ENCODE results near the gene AREL1. TPM values are rescaled to one million over a fixed set of nuclear protein-coding genes. Genes with fewer than 3 reads are reported as not detected.

The AREL1 gene
- total RNA-seq, 1 donor from 2014 or later: 54.6 TPM

GRCh38 chr14:74650927-74651686 lies 61.8 kb downstream of the AREL1 start:
- Mint-ChIP-seq H3K27me3 (ENCODE audit: low read depth, unreplicated experiment) (no peaks in the 10 kb centered on the region), H3K4me3 (ENCODE audit: unreplicated experiment) (no peak overlapping the region), H3K36me3 (ENCODE audit: low read depth, unreplicated experiment) (peaks cover 24% of the 10 kb centered on the region), H3K4me1 (ENCODE audit: low read depth, unreplicated experiment) (peaks cover 53% of the 10 kb centered on the region), H3K27ac (ENCODE audit: unreplicated experiment) (no peak overlapping the region), H3K9me3 (ENCODE audit: unreplicated experiment) (no peaks in the 10 kb centered on the region)
- Histone ChIP-seq H3K36me3 (ENCODE audit: insufficient read depth, low read length) (peaks cover 6% of the 10 kb centered on the region), H3K79me2 (ENCODE audit: insufficient read depth, low read length) (no peaks in the 10 kb centered on the region), H3K4me1 (ENCODE audit: insufficient read depth, low read length) (peaks cover 26% of the 10 kb centered on the region), H3K27ac (ENCODE audit: low read depth, low read length) (no peak overlapping the region), H3K4me2 (ENCODE audit: low read length) (no peak overlapping the region), H3K4me3 (ENCODE audit: insufficient read depth, low read depth, low read length) (no peak overlapping the region), H3K27me3 (ENCODE audit: insufficient read depth, low read length) (no peaks in the 10 kb centered on the region), H3K9me3 (ENCODE audit: insufficient read depth, low read depth, low read length) (no peaks in the 10 kb centered on the region), H4K20me1 (ENCODE audit: insufficient read depth, low read length) (no peaks in the 10 kb centered on the region), H2AFZ (ENCODE audit: low read depth, low read length) (no peak overlapping the region), H3K9ac (ENCODE audit: low read length) (no peak overlapping the region)
- FAIRE-seq (no peak), DNase-seq (ENCODE audit: low read depth) (no peak)
- TF ChIP-seq EZH2 (IDR thresholded peaks at IDR 0.05; ENCODE audit: insufficient read depth, low read length): no peak
- no peak for TF ChIP-seq CTCF (IDR thresholded peaks at IDR 0.05; ENCODE audit: insufficient read depth, low read depth, low read length)

GRCh38 chr14:74649673-74650072 lies 63.2 kb downstream of the AREL1 start:
- Mint-ChIP-seq H3K4me3 (ENCODE audit: unreplicated experiment) (peak overlapping the region; percentile 15), H3K27me3 (ENCODE audit: low read depth, unreplicated experiment) (no peaks in the 10 kb centered on the region), H3K4me1 (ENCODE audit: low read depth, unreplicated experiment) (peaks cover 42% of the 10 kb centered on the region), H3K9me3 (ENCODE audit: unreplicated experiment) (no peaks in the 10 kb centered on the region), H3K36me3 (ENCODE audit: low read depth, unreplicated experiment) (peaks cover 23% of the 10 kb centered on the region), H3K27ac (ENCODE audit: unreplicated experiment) (peak overlapping the region; percentile 69)
- Histone ChIP-seq H3K4me2 (ENCODE audit: low read length) (no peak overlapping the region), H3K27me3 (ENCODE audit: insufficient read depth, low read length) (no peaks in the 10 kb centered on the region), H3K9ac (ENCODE audit: low read length) (no peak overlapping the region), H3K36me3 (ENCODE audit: insufficient read depth, low read length) (peaks cover 5% of the 10 kb centered on the region), H3K4me1 (ENCODE audit: insufficient read depth, low read length) (peaks cover 17% of the 10 kb centered on the region), H3K4me3 (ENCODE audit: insufficient read depth, low read depth, low read length) (no peak overlapping the region), H3K9me3 (ENCODE audit: insufficient read depth, low read depth, low read length) (no peaks in the 10 kb centered on the region), H2AFZ (ENCODE audit: low read depth, low read length) (no peak overlapping the region), H4K20me1 (ENCODE audit: insufficient read depth, low read length) (no peaks in the 10 kb centered on the region), H3K79me2 (ENCODE audit: insufficient read depth, low read length) (no peaks in the 10 kb centered on the region), H3K27ac (ENCODE audit: low read depth, low read length) (no peak overlapping the region)
- DNase-seq (ENCODE audit: low read depth): no peak
- peak; percentile 23 for FAIRE-seq
- TF ChIP-seq EZH2 (IDR thresholded peaks at IDR 0.05; ENCODE audit: insufficient read depth, low read length): no peak
- TF ChIP-seq CTCF (IDR thresholded peaks at IDR 0.05; ENCODE audit: insufficient read depth, low read depth, low read length): no peak

GRCh38 chr14:74649167-74649566 lies 63.7 kb downstream of the AREL1 start:
- peaks cover 18% of the 10 kb centered on the region for H3K36me3 Mint-ChIP-seq (ENCODE audit: low read depth, unreplicated experiment)
- TF ChIP-seq EZH2 (IDR thresholded peaks at IDR 0.05; ENCODE audit: insufficient read depth, low read length) (no peak), CTCF (IDR thresholded peaks at IDR 0.05; ENCODE audit: insufficient read depth, low read depth, low read length) (no peak)
- no peak for FAIRE-seq
- Histone ChIP-seq H3K27me3 (ENCODE audit: insufficient read depth, low read length) (no peaks in the 10 kb centered on the region), H3K4me1 (ENCODE audit: insufficient read depth, low read length) (peaks cover 17% of the 10 kb centered on the region), H3K36me3 (ENCODE audit: insufficient read depth, low read length) (peaks cover 2% of the 10 kb centered on the region), H3K9me3 (ENCODE audit: insufficient read depth, low read depth, low read length) (no peaks in the 10 kb centered on the region), H2AFZ (ENCODE audit: low read depth, low read length) (no peak overlapping the region), H3K9ac (ENCODE audit: low read length) (no peak overlapping the region), H4K20me1 (ENCODE audit: insufficient read depth, low read length) (no peaks in the 10 kb centered on the region), H3K4me3 (ENCODE audit: insufficient read depth, low read depth, low read length) (no peak overlapping the region), H3K27ac (ENCODE audit: low read depth, low read length) (no peak overlapping the region), H3K79me2 (ENCODE audit: insufficient read depth, low read length) (no peaks in the 10 kb centered on the region), H3K4me2 (ENCODE audit: low read length) (no peak overlapping the region)
- H3K27ac Mint-ChIP-seq (ENCODE audit: unreplicated experiment): peak overlapping the region; percentile 69
- DNase-seq (ENCODE audit: low read depth): no peak
- H3K27me3 Mint-ChIP-seq (ENCODE audit: low read depth, unreplicated experiment): no peaks in the 10 kb centered on the region
- H3K9me3 Mint-ChIP-seq (ENCODE audit: unreplicated experiment): no peaks in the 10 kb centered on the region
- peaks cover 41% of the 10 kb centered on the region for H3K4me1 Mint-ChIP-seq (ENCODE audit: low read depth, unreplicated experiment)
- no peak overlapping the region for H3K4me3 Mint-ChIP-seq (ENCODE audit: unreplicated experiment)

Data from astrocyte (in vitro differentiated cells and primary cell).